ENCODE results near the gene ITSN1.

DNA sequence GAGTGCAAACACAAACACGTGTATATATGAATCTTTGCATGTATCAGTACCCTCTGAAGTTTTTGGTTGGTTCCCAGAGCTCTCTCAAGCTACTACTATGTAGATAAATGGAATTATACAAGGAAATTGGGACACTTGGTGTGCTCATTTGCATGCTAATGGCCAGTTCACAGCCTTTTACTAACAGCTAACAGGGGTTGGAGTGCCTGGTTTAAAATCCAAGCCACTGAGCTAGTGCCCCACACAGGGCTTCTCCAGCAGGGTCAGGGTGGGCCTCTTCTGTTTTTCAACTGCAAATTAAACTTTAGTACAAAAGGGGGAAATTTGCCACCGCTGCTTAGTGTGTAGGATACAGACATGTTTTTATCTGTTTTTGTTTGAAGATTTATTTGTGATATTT, 152.3 kb downstream of the ITSN1 start:
- TF ChIP-seq, protein P1, sequence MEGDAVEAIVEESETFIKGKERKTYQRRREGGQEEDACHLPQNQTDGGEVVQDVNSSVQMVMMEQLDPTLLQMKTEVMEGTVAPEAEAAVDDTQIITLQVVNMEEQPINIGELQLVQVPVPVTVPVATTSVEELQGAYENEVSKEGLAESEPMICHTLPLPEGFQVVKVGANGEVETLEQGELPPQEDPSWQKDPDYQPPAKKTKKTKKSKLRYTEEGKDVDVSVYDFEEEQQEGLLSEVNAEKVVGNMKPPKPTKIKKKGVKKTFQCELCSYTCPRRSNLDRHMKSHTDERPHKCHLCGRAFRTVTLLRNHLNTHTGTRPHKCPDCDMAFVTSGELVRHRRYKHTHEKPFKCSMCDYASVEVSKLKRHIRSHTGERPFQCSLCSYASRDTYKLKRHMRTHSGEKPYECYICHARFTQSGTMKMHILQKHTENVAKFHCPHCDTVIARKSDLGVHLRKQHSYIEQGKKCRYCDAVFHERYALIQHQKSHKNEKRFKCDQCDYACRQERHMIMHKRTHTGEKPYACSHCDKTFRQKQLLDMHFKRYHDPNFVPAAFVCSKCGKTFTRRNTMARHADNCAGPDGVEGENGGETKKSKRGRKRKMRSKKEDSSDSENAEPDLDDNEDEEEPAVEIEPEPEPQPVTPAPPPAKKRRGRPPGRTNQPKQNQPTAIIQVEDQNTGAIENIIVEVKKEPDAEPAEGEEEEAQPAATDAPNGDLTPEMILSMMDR (IDR thresholded peaks at IDR 0.05) = no peak
- no peak for TF ChIP-seq POLR2A (IDR thresholded peaks at IDR 0.05)

Data from tibial nerve (tissue), 3 donors.